Vagina (tissue), 2 donors: ENCODE data around the gene SLC39A6.

Source experiments
- CTCF ChIP-seq, 3 experiments: fragments of 450-650 bp in 2 of 3; fragments of 200-600 bp in 1 of 3; sonication (generic) in 1 of 3; IDR thresholded peaks; one replicate each; pipeline ENCODE4 v1.5.1; 2017 to 2019; ENCODE audit warnings: antibody characterized with exemption in 3 of 3, mild to moderate bottlenecking in 2 of 3, moderate library complexity in 2 of 3
- POLR2AphosphoS5 ChIP-seq, 2 donors: sonication (generic); formaldehyde crosslinking; IDR thresholded peaks; one replicate each; pipeline ENCODE4 v1.9.0; 2017; ENCODE audit warnings: antibody characterized with exemption in 2 of 2, mild to moderate bottlenecking in 2 of 2, low read depth in 1 of 2; ENCODE audit not compliant: insufficient read depth in 1 of 2

GRCh38 chr18:36141576-36141975 lies 12.4 kb upstream of the SLC39A6 start:
- TF ChIP-seq POLR2AphosphoS5 (IDR thresholded peaks at IDR 0.05; ENCODE audit: insufficient read depth in 1 of 2, low read depth in 1 of 2) (no peak), CTCF (IDR thresholded peaks at IDR 0.05) (no peak)
